Gastroesophageal sphincter (tissue), 3 donors: ENCODE results near the gene MED28.

Source experiments
- POLR2A ChIP-seq, 2 donors: fragments of 450-650 bp; IDR thresholded peaks; one replicate each; pipeline ENCODE4 v1.6.1; 2017; ENCODE audit warnings: antibody characterized with exemption in 2 of 2, mild to moderate bottlenecking in 2 of 2, moderate library complexity in 1 of 2
- TF ChIP-seq, protein P1 (sequence below), 4 experiments: fragments of 200-600 bp in 2 of 4; fragments of 450-650 bp in 2 of 4; sonication (generic) in 1 of 4; IDR thresholded peaks; one replicate each; pipeline ENCODE4 v1.5.1; 2017 to 2019; ENCODE audit warnings: antibody characterized with exemption in 4 of 4, mild to moderate bottlenecking in 2 of 4, moderate library complexity in 2 of 4

DNA sequence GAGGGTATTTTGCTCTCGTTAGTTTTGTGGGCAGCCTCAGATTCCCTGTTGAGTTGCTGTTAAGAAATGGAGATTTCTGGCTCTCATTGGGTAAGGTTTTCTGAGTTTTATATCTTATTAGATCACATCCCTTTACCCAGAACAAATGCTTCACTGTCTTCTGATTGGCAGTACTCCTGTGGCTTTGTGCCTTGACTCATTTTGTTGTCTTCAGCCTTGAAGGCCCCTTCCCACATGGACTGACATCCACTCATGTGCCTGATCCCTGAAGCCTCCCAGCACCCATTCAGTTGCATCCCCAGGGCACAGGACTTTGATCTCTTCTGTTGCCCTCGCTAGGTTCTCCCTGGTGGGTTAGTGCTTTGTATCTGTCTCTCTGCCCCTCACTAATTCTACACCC is 10.4 kb downstream of the MED28 start:
- TF ChIP-seq POLR2A (IDR thresholded peaks at IDR 0.05): no peak
- TF ChIP-seq, protein P1, sequence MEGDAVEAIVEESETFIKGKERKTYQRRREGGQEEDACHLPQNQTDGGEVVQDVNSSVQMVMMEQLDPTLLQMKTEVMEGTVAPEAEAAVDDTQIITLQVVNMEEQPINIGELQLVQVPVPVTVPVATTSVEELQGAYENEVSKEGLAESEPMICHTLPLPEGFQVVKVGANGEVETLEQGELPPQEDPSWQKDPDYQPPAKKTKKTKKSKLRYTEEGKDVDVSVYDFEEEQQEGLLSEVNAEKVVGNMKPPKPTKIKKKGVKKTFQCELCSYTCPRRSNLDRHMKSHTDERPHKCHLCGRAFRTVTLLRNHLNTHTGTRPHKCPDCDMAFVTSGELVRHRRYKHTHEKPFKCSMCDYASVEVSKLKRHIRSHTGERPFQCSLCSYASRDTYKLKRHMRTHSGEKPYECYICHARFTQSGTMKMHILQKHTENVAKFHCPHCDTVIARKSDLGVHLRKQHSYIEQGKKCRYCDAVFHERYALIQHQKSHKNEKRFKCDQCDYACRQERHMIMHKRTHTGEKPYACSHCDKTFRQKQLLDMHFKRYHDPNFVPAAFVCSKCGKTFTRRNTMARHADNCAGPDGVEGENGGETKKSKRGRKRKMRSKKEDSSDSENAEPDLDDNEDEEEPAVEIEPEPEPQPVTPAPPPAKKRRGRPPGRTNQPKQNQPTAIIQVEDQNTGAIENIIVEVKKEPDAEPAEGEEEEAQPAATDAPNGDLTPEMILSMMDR (IDR thresholded peaks at IDR 0.05): no peak
